H1 (cell line): ENCODE results near the gene GSAP. TPM values are rescaled to one million over a fixed set of nuclear protein-coding genes. Genes with fewer than 3 reads are reported as not detected.

ENCODE experiments used
- CTCF ChIA-PET: fragments of 300-600 bp; sonication (Branson Sonifier 250); formaldehyde crosslinking; loops from one replicate; lab custom pipeline; 2021; ENCODE audit not compliant: partially characterized antibody; lab: Charles Lee
- POLR2A ChIA-PET: fragments of 300-600 bp; sonication (Branson Sonifier 250); formaldehyde crosslinking; loops from one replicate; lab custom pipeline; 2021; ENCODE audit warnings: inconsistent platforms; ENCODE audit not compliant: partially characterized antibody; lab: Charles Lee
- DNase-seq, 2 experiments: peaks; one replicate each; pipeline versions ENCODE4 v3.0.0 to v3.0.0-alpha.2; 2010 to 2022; ENCODE audit warnings: low spot score in 2 of 2, low read depth in 1 of 2, mixed read lengths in 1 of 2
- FAIRE-seq: peaks from 2 replicates; lab custom pipeline; 2011; peaks lifted over from hg19 to GRCh38; lab: Jason Lieb, UNC
- H2AFZ ChIP-seq: 2 replicates; pipeline ENCODE4 v1.8.1; 2012; ENCODE audit warnings: low read length, inconsistent platforms
- H2AK5ac ChIP-seq: 2 replicates; pipeline ENCODE4 v1.6.1; 2013; ENCODE audit warnings: low read depth, low read length
- H2BK120ac ChIP-seq: replicated peaks from 2 replicates; pipeline ENCODE3; 2013; ENCODE audit warnings: low read depth, low read length, inconsistent platforms
- H2BK12ac ChIP-seq: 2 replicates; pipeline ENCODE4 v1.6.1; 2013; ENCODE audit warnings: low read depth, low read length
- H2BK15ac ChIP-seq: 2 replicates; pipeline ENCODE4 v1.6.1; 2013; ENCODE audit warnings: low read length
- H2BK20ac ChIP-seq: 2 replicates; pipeline ENCODE4 v1.6.1; 2013; ENCODE audit warnings: low read length
- H2BK5ac ChIP-seq: 2 replicates; pipeline ENCODE4 v1.6.1; 2013; ENCODE audit warnings: low read depth, low read length
- H3K14ac ChIP-seq: 2 replicates; pipeline ENCODE4 v1.6.1; 2013; ENCODE audit warnings: inconsistent platforms; ENCODE audit not compliant: insufficient read length
- H3K18ac ChIP-seq: 2 replicates; pipeline ENCODE4 v1.6.1; 2013; ENCODE audit warnings: low read length; ENCODE audit errors: extremely low read depth
- H3K23ac ChIP-seq: 2 replicates; pipeline ENCODE4 v1.6.1; 2013; ENCODE audit warnings: inconsistent platforms; ENCODE audit not compliant: insufficient read length
- H3K23me2 ChIP-seq: 2 replicates; pipeline ENCODE4 v1.6.1; 2013; ENCODE audit warnings: low read depth, low read length
- H3K27ac ChIP-seq: 2 replicates; pipeline ENCODE4 v1.6.1; 2011; ENCODE audit warnings: low read depth, low read length, inconsistent platforms
- H3K27me3 ChIP-seq, 4 experiments: replicated peaks in 1 of 4; 1 replicate in 1 of 4; 2 replicates in 3 of 4; pipeline versions ENCODE4 v1.6.1 to v1.8.1; 2011 to 2013; ENCODE audit warnings: low read length in 3 of 4, mild to moderate bottlenecking in 3 of 4, inconsistent platforms in 2 of 4, mixed read lengths in 2 of 4, moderate library complexity in 1 of 4; ENCODE audit not compliant: control insufficient read depth in 3 of 4, insufficient read depth in 3 of 4; ENCODE audit errors: extremely low read depth in 1 of 4
- H3K36me3 ChIP-seq, 4 experiments: 2 replicates each; pipeline versions ENCODE4 v1.6.1 to v1.8.1; 2011 to 2013; ENCODE audit warnings: mild to moderate bottlenecking in 4 of 4, low read length in 3 of 4, moderate library complexity in 2 of 4, control low read depth in 1 of 4, inconsistent platforms in 1 of 4; ENCODE audit not compliant: insufficient read depth in 4 of 4, control insufficient read depth in 2 of 4
- H3K4ac ChIP-seq: replicated peaks from 2 replicates; pipeline ENCODE3; 2013; ENCODE audit warnings: low read length, low read depth, mixed read lengths, inconsistent platforms; ENCODE audit not compliant: insufficient read length
- H3K4me1 ChIP-seq, 4 experiments: replicated peaks in 1 of 4; 1 replicate in 1 of 4; 2 replicates in 3 of 4; pipeline versions ENCODE4 v1.6.1 to v1.8.1; 2011 to 2013; ENCODE audit warnings: low read length in 3 of 4, inconsistent platforms in 2 of 4, mixed read lengths in 1 of 4; ENCODE audit not compliant: insufficient read depth in 4 of 4, control insufficient read depth in 3 of 4
- H3K4me2 ChIP-seq, 2 experiments: 2 replicates each; pipeline versions ENCODE4 v1.6.1 to v1.8.1; 2011 to 2013; ENCODE audit warnings: low read depth in 2 of 2, low read length in 2 of 2, control low read depth in 1 of 2, inconsistent platforms in 1 of 2, mild to moderate bottlenecking in 1 of 2; ENCODE audit not compliant: insufficient read depth in 1 of 2
- H3K4me3 ChIP-seq, 4 experiments: fragments of 200-600, 300-600 bp in 1 of 4; sonication (generic), shearing (Covaris generic), sonication (Bioruptor Twin) in 1 of 4; 2 replicates each; pipeline versions ENCODE4 v1.5.1 to v1.8.1; 2011 to 2016; ENCODE audit warnings: low read length in 4 of 4, low read depth in 3 of 4, control low read depth in 2 of 4, inconsistent platforms in 2 of 4, mild to moderate bottlenecking in 2 of 4, mixed read lengths in 1 of 4, moderate library complexity in 1 of 4; ENCODE audit not compliant: insufficient read depth in 2 of 4; ENCODE audit errors: extremely low read depth in 1 of 4
- H3K56ac ChIP-seq: replicated peaks from 2 replicates; pipeline ENCODE3; 2013; ENCODE audit warnings: low read depth, mild to moderate bottlenecking, mixed read lengths, low read length, inconsistent platforms; ENCODE audit not compliant: insufficient read length
- H3K79me1 ChIP-seq: 2 replicates; pipeline ENCODE4 v1.6.1; 2013; ENCODE audit warnings: low read depth, low read length, control low read depth
- H3K79me2 ChIP-seq, 2 experiments: 2 replicates each; pipeline versions ENCODE4 v1.6.1 to v1.8.1; 2012 to 2013; ENCODE audit warnings: low read length in 2 of 2, mild to moderate bottlenecking in 2 of 2, inconsistent platforms in 1 of 2; ENCODE audit not compliant: insufficient read depth in 2 of 2, control insufficient read depth in 1 of 2
- H3K9ac ChIP-seq, 4 experiments: replicated peaks in 1 of 4; 1 replicate in 1 of 4; 2 replicates in 3 of 4; pipeline versions ENCODE4 v1.6.1 to v1.8.1; 2011 to 2013; ENCODE audit warnings: low read depth in 3 of 4, low read length in 3 of 4, control low read depth in 2 of 4, mild to moderate bottlenecking in 2 of 4, moderate library complexity in 2 of 4, inconsistent platforms in 1 of 4; ENCODE audit errors: extremely low read depth in 1 of 4
- H3K9me3 ChIP-seq, 2 experiments: 2 replicates each; pipeline versions ENCODE4 v1.6.1 to v1.8.1; 2012 to 2013; ENCODE audit warnings: mild to moderate bottlenecking in 2 of 2, moderate library complexity in 2 of 2, control low read depth in 1 of 2, inconsistent platforms in 1 of 2, low read depth in 1 of 2, low read length in 1 of 2, mixed read lengths in 1 of 2; ENCODE audit not compliant: insufficient read depth in 2 of 2
- H4K20me1 ChIP-seq, 2 experiments: replicated peaks in 1 of 2; 2 replicates each; pipeline versions ENCODE3 to v1.8.1; 2011 to 2013; ENCODE audit warnings: inconsistent platforms in 2 of 2, low read length in 2 of 2, mild to moderate bottlenecking in 1 of 2; ENCODE audit not compliant: insufficient read depth in 2 of 2, control insufficient read depth in 1 of 2
- H4K5ac ChIP-seq: 2 replicates; pipeline ENCODE4 v1.6.1; 2013; ENCODE audit warnings: low read length, low read depth, mixed read lengths, inconsistent platforms; ENCODE audit not compliant: insufficient read length
- H4K8ac ChIP-seq: 2 replicates; pipeline ENCODE4 v1.8.0; 2013; ENCODE audit warnings: mild to moderate bottlenecking, moderate library complexity, low read length, inconsistent platforms; ENCODE audit not compliant: insufficient read depth; ENCODE audit errors: extremely low read depth
- H4K91ac ChIP-seq: replicated peaks from 2 replicates; pipeline ENCODE3; 2013; ENCODE audit warnings: low read length, mixed read lengths, inconsistent platforms; ENCODE audit not compliant: insufficient read length
- CEBPB ChIP-seq: IDR thresholded peaks from 2 replicates; pipeline ENCODE4 v1.6.1; 2012; ENCODE audit warnings: low read depth, low read length
- CREB1 ChIP-seq: IDR thresholded peaks from 2 replicates; pipeline ENCODE4 v1.6.1; 2012; ENCODE audit warnings: inconsistent platforms
- EP300 ChIP-seq, 2 experiments: IDR thresholded peaks; 1 replicate in 1 of 2; 2 replicates in 1 of 2; pipeline ENCODE4 v1.6.1; 2011 to 2012; ENCODE audit warnings: low read depth in 2 of 2, low read length in 2 of 2, mild to moderate bottlenecking in 2 of 2, borderline replicate concordance in 1 of 2, inconsistent platforms in 1 of 2, moderate library complexity in 1 of 2
- EZH2 ChIP-seq: fragments of 200-600 bp; sonication (generic); IDR thresholded peaks from 2 replicates; pipeline ENCODE4 v1.7.1; 2012; ENCODE audit warnings: low read depth, mild to moderate bottlenecking, moderate library complexity, low read length, inconsistent platforms; ENCODE audit not compliant: severe bottlenecking
- JUND ChIP-seq: IDR thresholded peaks from 2 replicates; pipeline ENCODE4 v1.6.1; 2011; ENCODE audit warnings: mild to moderate bottlenecking, improper control_type of control experiment, low read length
- KDM4A ChIP-seq: IDR thresholded peaks from one replicate; pipeline ENCODE4 v1.7.1; 2012; ENCODE audit warnings: low read depth, mild to moderate bottlenecking, moderate library complexity, low read length, inconsistent platforms; ENCODE audit not compliant: severe bottlenecking
- POLR2A ChIP-seq, 2 experiments: IDR thresholded peaks; 1 replicate in 1 of 2; 2 replicates in 1 of 2; pipeline ENCODE4 v1.6.1; 2011; ENCODE audit warnings: low read depth in 2 of 2, low read length in 2 of 2, mild to moderate bottlenecking in 2 of 2; ENCODE audit errors: control extremely low read depth in 1 of 2
- SRF ChIP-seq: IDR thresholded peaks from 2 replicates; pipeline ENCODE4 v1.6.1; 2011; ENCODE audit warnings: mild to moderate bottlenecking, low read depth, low read length, moderate library complexity
- TAF7 ChIP-seq: optimal IDR thresholded peaks from 2 replicates; pipeline ENCODE3; 2011; ENCODE audit warnings: low read depth, mild to moderate bottlenecking, inconsistent platforms, low read length, moderate library complexity, borderline replicate concordance
- TEAD4 ChIP-seq: IDR thresholded peaks from 2 replicates; pipeline ENCODE4 v1.6.1; 2012; ENCODE audit warnings: low read depth, low read length, inconsistent platforms, mixed read lengths
- WGBS, 2 experiments: shearing (Covaris generic) in 1 of 2; methylation state at CpG; one replicate each; pipeline versions ENCODE4 v1.1.6 to v1.1.7; 2013 to 2015; ENCODE audit warnings: low lambda C conversion rate in 2 of 2, mixed read lengths in 2 of 2, inconsistent platforms in 1 of 2, low coverage in 1 of 2, missing lambda C conversion rate in 1 of 2; ENCODE audit not compliant: insufficient replicate concordance in 2 of 2, insufficient coverage in 1 of 2, insufficient read length in 1 of 2; ENCODE audit errors: extremely low coverage in 1 of 2, missing lambda C conversion rate in 1 of 2; 5-methylcytosine and 5-hydroxymethylcytosine counted together
- polyA plus RNA-seq, 7 experiments: library from polyadenylated mRNA; depleted of rRNA in 3 of 7; stranded (reverse) in 5 of 7; unstranded in 2 of 7; fragments of >200 nt in 5 of 7; fragments of 200-250 nt in 2 of 7; gene quantifications; 1 replicate in 5 of 7; 2 replicates in 1 of 7; 4 replicates in 1 of 7; pipeline versions ENCODE4 v1.2.1 to v1.2.3, GENCODE V29; 2011 to 2013; ENCODE audit warnings: missing spikeins in 2 of 7, mixed read lengths in 2 of 7
- total RNA-seq: library from RNA; stranded (reverse); fragmentation: NEBNext Ultra II Directional; extraction: Animal tissue kit (Norgen Biotek cat#: 25700); gene quantifications from 2 replicates; pipeline ENCODE4 v1.2.1, GENCODE V29; 2021
- TF ChIP-seq, protein P1 (sequence below): IDR thresholded peaks from 2 replicates; pipeline ENCODE4 v1.6.1; 2012; ENCODE audit warnings: inconsistent platforms

The GSAP gene
- total and polyA plus RNA-seq, 2 of the 8 experiments (the other 6 are each of a cell fraction or from before 2014, with no cell fraction given) = 0.93 to 2.1 TPM

DNA sequence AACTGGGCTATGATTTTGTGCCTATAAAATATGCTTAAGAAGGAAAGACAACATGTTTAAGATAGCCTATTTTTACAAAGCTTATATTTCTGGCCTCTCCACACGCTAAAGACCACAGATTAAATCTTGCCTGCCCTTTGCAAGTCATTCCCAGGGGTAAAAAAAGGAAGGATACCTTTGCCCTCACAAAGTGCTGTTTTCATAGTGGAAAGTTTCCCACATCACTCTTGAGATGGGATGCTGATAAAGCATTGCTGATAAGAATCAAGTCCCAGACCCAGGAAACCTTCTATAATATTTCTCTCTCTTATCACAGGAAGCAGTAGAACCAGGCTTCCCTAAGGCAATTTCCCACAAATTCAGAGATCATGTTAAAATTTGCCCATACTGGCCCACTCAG, 56.5 kb downstream of the GSAP start:
- POLR2A ChIA-PET = no interaction called here
- Histone ChIP-seq H3K36me3 (no peaks in the 10 kb centered on the region), H3K23me2 (no peaks in the 10 kb centered on the region), H3K4me1 (no peaks in the 10 kb centered on the region), H2BK15ac (no peak overlapping the region), H3K14ac (no peak overlapping the region), H3K27me3 (no peaks in the 10 kb centered on the region), H3K23ac (no peak overlapping the region), H4K8ac (no peak overlapping the region), H3K79me1 (no peaks in the 10 kb centered on the region), H4K5ac (no peak overlapping the region), H3K4me3 (no peak overlapping the region), H3K27ac (no peak overlapping the region), H2AFZ (no peak overlapping the region), H3K56ac (no peak overlapping the region), H2AK5ac (no peak overlapping the region), H3K4me2 (no peak overlapping the region), H3K18ac (no peak overlapping the region), H4K20me1 (no peaks in the 10 kb centered on the region), H2BK5ac (no peak overlapping the region), H2BK12ac (no peak overlapping the region), H2BK120ac (no peak overlapping the region), H3K79me2 (no peaks in the 10 kb centered on the region), H3K9ac (no peak overlapping the region), H3K9me3 (no peaks in the 10 kb centered on the region), H3K4ac (no peak overlapping the region), H4K91ac (no peak overlapping the region), H2BK20ac (no peak overlapping the region)
- no peak for FAIRE-seq
- WGBS, 2 experiments = 100% methylated on average over 1 of the region's 1 CpG; no CpG with 5 or more reads in 1 of the 2 experiments
- no peak for DNase-seq
- CTCF ChIA-PET = interaction anchor here (0.9 kb wide), 1 partner anchor 28 kb away, joined by 3 read pairs; no protein-coding TSS in a partner anchor
- TF ChIP-seq CEBPB = no peak
- TF ChIP-seq SRF = no peak
- TF ChIP-seq, protein P1, sequence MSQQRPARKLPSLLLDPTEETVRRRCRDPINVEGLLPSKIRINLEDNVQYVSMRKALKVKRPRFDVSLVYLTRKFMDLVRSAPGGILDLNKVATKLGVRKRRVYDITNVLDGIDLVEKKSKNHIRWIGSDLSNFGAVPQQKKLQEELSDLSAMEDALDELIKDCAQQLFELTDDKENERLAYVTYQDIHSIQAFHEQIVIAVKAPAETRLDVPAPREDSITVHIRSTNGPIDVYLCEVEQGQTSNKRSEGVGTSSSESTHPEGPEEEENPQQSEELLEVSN = no peak
- no peak for TF ChIP-seq POLR2A (IDR thresholded peaks at IDR 0.05; ENCODE audit: control extremely low read depth in 1 of 2, low read depth in 2 of 2, low read length in 2 of 2)
- no peak for TF ChIP-seq EP300 (IDR thresholded peaks at IDR 0.05; ENCODE audit: borderline replicate concordance in 1 of 2, low read depth in 2 of 2, low read length in 2 of 2)
- TF ChIP-seq TEAD4 = no peak
- no peak for TF ChIP-seq KDM4A
- no peak for TF ChIP-seq TAF7
- TF ChIP-seq JUND = no peak
- TF ChIP-seq EZH2 = no peak
- no peak for TF ChIP-seq CREB1
